Measurements from ENCODE around the gene OGFOD3.

GRCh38 chr17:82452162-82452561 is 33.8 kb upstream of the OGFOD3 start:
- TF ChIP-seq POLR2A (IDR thresholded peaks at IDR 0.05) (no peak), CTCF (IDR thresholded peaks at IDR 0.05) (no peak)
